CMK (cell line): ENCODE measurements around the gene ANKRD50.

Experiments
- DNase-seq: peaks from one replicate; pipeline ENCODE4 v3.0.0-alpha.2; 2010; ENCODE audit warnings: low read depth

The ANKRD50 gene

DNA sequence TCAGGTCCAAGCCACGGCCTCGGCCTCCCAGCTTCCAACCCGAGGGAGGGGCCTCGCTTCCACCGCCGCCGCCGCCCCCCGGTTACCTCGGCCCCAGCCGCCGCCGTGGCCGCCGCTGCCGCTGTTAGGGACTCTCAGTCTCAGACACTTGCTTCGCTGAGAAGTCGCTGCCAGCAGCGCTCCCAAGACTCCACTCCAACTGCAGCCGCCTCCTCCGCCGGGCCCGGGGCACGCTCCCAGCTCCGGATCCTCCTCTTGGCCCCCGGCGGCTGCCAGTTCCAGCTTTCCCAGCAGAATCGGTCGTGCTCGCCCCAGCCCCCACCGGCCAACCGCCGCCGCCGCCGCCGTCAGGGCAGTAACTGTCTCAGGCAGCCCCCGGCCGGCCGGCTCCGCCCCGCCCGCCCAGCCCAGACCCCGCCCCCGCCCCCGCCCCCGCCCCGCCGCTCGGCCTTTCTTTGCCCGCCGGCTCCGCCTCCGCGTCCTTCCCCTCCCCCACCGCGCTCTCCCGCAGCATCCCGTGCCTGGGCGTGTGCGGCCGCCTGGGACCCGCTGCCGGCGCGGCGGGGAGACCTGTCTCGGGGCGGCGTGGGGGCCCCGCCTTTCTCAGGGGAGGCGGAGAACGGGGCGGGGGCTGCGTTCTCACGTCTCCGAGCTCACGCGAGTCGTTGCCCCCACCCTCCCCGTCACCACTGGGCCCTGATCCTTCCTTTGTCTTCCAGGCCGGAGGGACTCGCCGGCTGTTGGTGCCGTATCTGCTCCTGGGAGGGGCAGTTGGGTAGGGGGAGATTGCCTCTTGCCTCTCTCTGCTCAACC lies at the start of gene ANKRD50:
Gene ANKRD50, minus strand, starts transcription at position 361 of the 813 bp plus-strand sequence. CDS start 2,221 bp downstream, outside the sequence.
- DNase-seq = peak; percentile 71

- DNase-seq = no peak
Observed at GRCh38 chr4:124757126-124757525, 44.6 kb upstream of the ANKRD50 start.

- DNase-seq = no peak
Observed at GRCh38 chr4:124754681-124755080, 42.1 kb upstream of the ANKRD50 start.

- no peak for DNase-seq
Observed at GRCh38 chr4:124753941-124754581, 41.5 kb upstream of the ANKRD50 start.

GRCh38 chr4:124749421-124749820 lies 36.9 kb upstream of the ANKRD50 start:
- no peak for DNase-seq

DNA sequence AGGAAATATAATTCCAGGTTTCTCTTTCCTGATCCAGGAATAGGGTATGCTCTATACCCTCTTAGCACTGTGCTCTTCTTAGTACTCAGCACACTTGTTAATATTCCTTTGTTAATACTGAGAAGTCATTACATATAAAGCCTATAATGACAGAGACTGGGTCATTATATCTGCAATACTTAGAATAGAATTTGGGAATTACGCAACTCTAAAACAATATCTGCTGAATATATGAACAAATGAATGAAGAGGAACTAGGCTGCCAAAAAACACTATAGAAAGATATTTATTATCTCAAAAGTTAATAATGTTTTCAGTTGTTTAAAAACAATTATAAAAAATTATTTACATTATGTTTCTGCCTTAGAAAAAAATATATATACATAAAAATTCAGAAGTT lies 36.4 kb upstream of the ANKRD50 start:
- DNase-seq = no peak

DNA sequence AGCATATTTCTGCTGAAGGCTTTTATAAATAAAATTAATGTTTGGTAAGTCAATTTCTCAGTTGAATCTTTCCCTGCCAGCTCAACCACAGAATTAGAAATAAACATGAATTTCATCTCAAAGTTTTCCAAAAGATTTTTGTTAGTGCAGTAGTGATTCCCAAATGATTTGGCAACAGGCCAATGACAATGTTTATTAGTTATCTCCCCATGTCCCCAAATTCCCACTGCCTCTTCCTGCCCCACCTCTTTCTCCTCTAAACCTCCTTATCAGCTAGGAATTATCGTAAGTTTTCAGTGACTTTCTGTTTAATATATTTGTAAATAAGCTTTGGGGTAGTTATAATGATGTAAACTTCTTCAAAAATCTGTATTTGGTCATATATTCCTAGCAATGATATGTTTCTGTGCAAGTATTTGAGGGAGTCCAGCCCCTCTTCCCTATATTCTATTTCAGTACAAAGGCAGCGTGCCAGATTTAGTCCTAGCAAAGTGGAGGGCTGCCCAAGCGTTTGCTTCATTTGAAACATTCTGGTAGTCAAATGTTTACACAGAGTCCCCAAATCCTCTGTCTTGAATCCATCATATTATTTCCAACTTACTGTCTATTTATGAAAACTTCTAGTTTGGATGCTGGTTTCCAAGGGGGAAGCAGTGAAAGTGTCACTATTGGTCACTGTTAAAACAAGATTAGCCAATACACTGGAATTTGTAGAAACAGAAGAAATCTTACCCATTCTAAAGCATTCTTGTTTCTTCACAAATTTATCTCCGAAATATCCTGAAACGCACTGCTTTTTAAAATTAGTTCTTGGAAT lies 33.7 kb upstream of the ANKRD50 start:
- DNase-seq = no peak

GRCh38 chr4:124743711-124744110 lies 31.2 kb upstream of the ANKRD50 start:
- no peak for DNase-seq

GRCh38 chr4:124740501-124740900 lies 28.0 kb upstream of the ANKRD50 start:
- DNase-seq = no peak

GRCh38 chr4:124738994-124739393 lies 26.5 kb upstream of the ANKRD50 start:
- no peak for DNase-seq

DNA sequence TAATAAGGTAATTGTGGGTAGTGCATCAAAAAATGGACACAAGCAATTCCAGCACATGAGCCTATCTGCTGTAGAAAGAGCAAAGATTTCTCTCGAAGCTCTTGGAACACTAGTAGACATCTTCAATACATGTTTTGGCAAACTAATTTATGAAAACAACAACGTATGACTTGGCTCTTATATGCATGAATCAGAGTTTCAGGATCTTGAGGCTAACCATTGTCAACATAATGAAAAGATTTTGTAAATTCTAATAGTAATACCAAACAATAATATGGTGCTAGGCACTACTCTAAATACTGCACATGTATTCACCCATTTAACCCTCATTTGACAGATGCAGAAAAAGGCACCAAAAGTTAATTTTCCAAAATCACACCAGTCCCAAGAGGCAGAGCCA lies 25.1 kb upstream of the ANKRD50 start:
- no peak for DNase-seq

DNA sequence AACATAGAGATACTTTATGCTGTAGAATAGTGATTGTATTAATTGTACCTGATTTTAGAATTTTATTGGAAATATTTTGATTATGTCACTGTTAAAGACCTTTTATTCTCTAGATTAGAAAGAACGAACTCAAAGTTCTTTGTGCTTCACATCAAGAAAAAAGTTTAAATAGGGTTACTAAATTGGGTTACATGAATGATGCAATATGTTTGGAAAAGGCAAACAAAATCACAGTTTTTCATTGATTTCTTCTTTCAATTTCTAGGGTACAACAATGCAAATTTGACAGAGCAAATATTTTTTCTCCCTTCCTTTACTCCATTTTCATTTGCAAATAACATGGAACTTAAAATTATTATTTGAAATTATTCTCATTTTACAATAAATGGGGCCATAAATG lies 24.0 kb upstream of the ANKRD50 start:
- DNase-seq = no peak

DNA sequence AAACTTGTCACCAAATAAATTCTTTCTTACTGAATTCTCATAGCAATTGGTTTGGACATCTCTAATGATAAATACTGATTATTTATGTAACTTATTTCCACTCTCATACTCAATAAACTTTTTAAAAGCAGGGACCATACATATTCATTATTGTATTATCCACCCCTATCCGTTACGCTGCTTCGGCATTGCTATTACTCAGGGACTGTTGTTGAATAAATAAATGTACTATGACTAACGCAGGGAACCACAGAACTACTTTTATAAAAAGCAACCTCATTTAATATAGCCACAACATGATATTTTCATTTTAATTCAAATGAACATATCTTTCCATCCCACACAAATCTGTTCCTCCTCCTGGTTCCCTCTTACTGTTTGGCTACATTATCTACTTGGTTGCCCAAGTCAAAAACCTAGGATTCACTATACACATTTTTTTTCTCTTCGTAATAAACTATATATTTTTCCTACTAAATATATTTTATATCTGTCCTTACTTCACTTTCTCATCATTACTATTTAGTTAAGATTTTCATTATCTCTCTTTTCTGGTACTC lies 14.9 kb upstream of the ANKRD50 start:
- no peak for DNase-seq

DNA sequence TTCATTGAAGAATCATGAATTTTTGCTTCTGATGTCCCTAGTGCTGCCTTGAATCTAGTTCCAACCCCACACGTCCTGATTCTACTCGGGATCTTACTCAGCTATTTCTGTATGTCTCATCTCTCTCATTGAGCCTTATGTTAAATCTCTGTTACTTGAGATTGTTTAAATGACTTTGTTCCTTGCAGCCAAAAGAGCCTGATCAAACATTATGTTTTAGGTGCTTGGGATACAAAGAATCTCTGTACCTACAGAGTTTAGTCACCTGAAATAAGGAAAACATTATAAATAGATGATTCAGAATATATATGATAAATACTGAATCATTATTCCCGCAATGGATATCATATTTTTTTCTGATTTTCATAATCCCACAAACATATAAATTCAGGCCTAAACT lies 13.7 kb upstream of the ANKRD50 start:
- no peak for DNase-seq

GRCh38 chr4:124722071-124722470 lies 9.5 kb upstream of the ANKRD50 start:
- DNase-seq = no peak

DNA sequence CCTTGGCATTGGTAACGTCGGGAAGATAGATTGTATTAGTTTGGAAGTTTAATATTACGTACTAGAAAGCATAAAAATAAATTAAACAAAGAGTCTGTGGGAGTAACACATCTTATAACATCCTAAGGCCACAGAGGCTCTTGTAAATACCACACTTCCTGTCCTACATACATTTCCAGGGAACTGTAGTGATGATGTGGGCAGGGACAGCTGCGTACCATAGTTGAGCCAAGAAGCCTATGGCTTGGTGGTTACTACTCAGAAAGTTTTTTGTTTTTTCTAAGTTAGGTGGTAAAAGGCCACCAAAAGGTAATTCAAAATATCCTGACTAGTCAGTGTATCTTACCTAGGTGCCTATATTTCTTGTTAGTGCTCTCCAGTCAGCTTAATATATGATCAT lies 4.6 kb upstream of the ANKRD50 start:
- DNase-seq = no peak

- DNase-seq = peak; percentile 60
Observed at GRCh38 chr4:124713185-124713592, 657 bp upstream of the ANKRD50 start.

GRCh38 chr4:124711471-124712371 lies 811 bp downstream of the ANKRD50 start:
- peak; percentile 54 for DNase-seq

DNA sequence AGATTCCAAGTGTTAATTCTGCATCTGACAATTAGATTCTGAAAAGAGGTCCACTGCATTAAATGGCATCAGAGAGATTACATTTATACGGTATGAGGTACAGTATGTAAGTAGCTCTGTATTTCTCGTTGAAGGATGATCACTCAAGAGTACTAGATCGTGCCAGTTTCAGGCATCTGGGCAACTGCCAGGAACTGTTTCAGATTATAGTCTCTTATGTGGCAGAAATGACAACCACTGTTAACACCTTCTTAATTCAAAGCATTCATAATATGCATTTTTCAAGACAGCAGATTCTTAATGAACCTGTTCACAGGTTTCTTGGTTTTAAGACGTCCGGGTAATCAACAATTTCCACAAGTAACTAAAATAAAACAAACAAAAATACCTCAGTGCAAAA lies 1.6 kb downstream of the ANKRD50 start:
- no peak for DNase-seq

GRCh38 chr4:124710015-124710741 lies 2.4 kb downstream of the ANKRD50 start:
- no peak for DNase-seq
